Natural killer cell (primary cell): ENCODE data around the gene RMC1. TPM values are rescaled to one million over a fixed set of nuclear protein-coding genes. Genes with fewer than 3 reads are reported as not detected.
"Not testable (repeated sequence)": the region's sequence is repeated elsewhere in the genome, so short reads cannot be mapped to it uniquely, and the experiment has no call there.

Experiments
- ATAC-seq, 3 donors: fragments of 150-1000 bp in 2 of 3; fragments of 200-7000 bp in 1 of 3; cut with Tn5 transposase; 1 replicate in 1 of 3; 2 replicates in 2 of 3; pipeline ENCODE4 v1.10.0; 2021; ENCODE audit warnings: mild to moderate bottlenecking in 2 of 3, moderate library complexity in 2 of 3
- DNase-seq, 2 donors: peaks; one replicate each; pipeline versions ENCODE4 v3.0.0 to v3.0.0-alpha.2; 2013 to 2021; ENCODE audit warnings: mixed read lengths in 1 of 2
- H3K27ac ChIP-seq: one replicate; pipeline ENCODE4 v1.5.1; 2013; ENCODE audit warnings: mild to moderate bottlenecking, low read length
- H3K27me3 ChIP-seq: one replicate; pipeline ENCODE4 v1.6.1; 2013; ENCODE audit warnings: low read length; ENCODE audit not compliant: control insufficient read depth, insufficient read depth
- H3K36me3 ChIP-seq: one replicate; pipeline ENCODE4 v1.6.1; 2013; ENCODE audit warnings: low read length; ENCODE audit not compliant: control insufficient read depth, insufficient read depth
- H3K4me1 ChIP-seq: one replicate; pipeline ENCODE4 v1.6.1; 2013; ENCODE audit warnings: low read length; ENCODE audit not compliant: control insufficient read depth, insufficient read depth
- H3K4me3 ChIP-seq: one replicate; pipeline ENCODE4 v1.5.1; 2013; ENCODE audit warnings: low read length
- H3K9me3 ChIP-seq: one replicate; pipeline ENCODE4 v1.6.1; 2013; ENCODE audit warnings: low read length; ENCODE audit not compliant: control insufficient read depth, insufficient read depth
- H3K27ac Mint-ChIP-seq, 2 donors: one replicate each; pipeline ENCODE4 v1.8.0; 2022; ENCODE audit warnings: mild to moderate bottlenecking in 2 of 2, mixed read lengths in 2 of 2, moderate library complexity in 1 of 2
- H3K27me3 Mint-ChIP-seq, 2 donors: one replicate each; pipeline ENCODE4 v1.8.0; 2022; ENCODE audit warnings: low read depth in 2 of 2, mixed read lengths in 2 of 2
- H3K36me3 Mint-ChIP-seq: one replicate; pipeline ENCODE4 v1.8.0; 2022; ENCODE audit warnings: mixed read lengths
- H3K4me1 Mint-ChIP-seq, 2 donors: one replicate each; pipeline ENCODE4 v1.8.0; 2022; ENCODE audit warnings: mixed read lengths in 2 of 2
- H3K4me3 Mint-ChIP-seq: one replicate; pipeline ENCODE4 v1.8.0; 2022; ENCODE audit warnings: mild to moderate bottlenecking, moderate library complexity, mixed read lengths
- H3K9me3 Mint-ChIP-seq, 2 donors: one replicate each; pipeline ENCODE4 v1.8.0; 2022; ENCODE audit warnings: mixed read lengths in 2 of 2
- CTCF ChIP-seq: fragments of 200-600 bp; IDR thresholded peaks from one replicate; pipeline ENCODE4 v1.8.0; 2022; ENCODE audit warnings: antibody characterized with exemption
- WGBS: methylation state at CpG from one replicate; pipeline ENCODE4 v1.1.7; 2013; ENCODE audit warnings: missing lambda C conversion rate; ENCODE audit not compliant: insufficient coverage; 5-methylcytosine and 5-hydroxymethylcytosine counted together
- intact Hi-C: fragments of 100-400 bp; cut with micrococcal nuclease; formaldehyde crosslinking; loops from one replicate; pipeline ENCODE4 v1.14.2; 2022
- total RNA-seq, 4 donors: library from RNA; stranded (reverse); fragments of 120-200 nt in 1 of 4; gene quantifications; one replicate each; pipeline versions ENCODE4 v1.2.3 to v1.2.4, GENCODE V29; 2013 to 2022

The RMC1 gene
- total RNA-seq, 3 donors from 2014 or later (not counting 1 experiment from before 2014, with no cell fraction given) = 71.1 to 84.4 (median 77.2) TPM

DNA sequence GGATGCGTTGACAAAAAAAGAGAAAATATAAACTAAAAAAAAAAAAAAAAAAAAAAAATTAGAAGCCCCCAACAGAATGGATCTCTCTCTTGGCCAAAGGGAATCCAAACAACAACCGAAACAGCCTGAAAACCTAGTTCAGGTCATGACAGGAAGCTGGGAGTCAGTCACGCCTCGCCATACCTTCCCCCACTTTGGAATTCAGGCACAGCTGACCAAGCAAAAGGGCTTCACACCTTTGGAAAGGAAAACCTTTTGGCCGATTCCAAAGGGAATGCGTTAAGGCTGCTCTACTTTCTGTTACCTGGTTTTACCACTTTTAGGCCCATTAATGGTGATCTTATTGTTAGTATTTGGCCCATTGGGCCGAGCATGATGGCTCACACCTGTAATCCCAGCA is 17.9 kb upstream of the RMC1 start:
- Mint-ChIP-seq H3K4me1 (peaks cover 13 to 14% of the 10 kb centered on the region in 2 donors), H3K27me3 (no peaks in the 10 kb centered on the region), H3K4me3 (no peak overlapping the region), H3K27ac (no peak overlapping the region), H3K36me3 (no peaks in the 10 kb centered on the region), H3K9me3 (no peaks in the 10 kb centered on the region)
- no peaks in the 10 kb centered on the region for H3K9me3 ChIP-seq
- peaks cover 19% of the 10 kb centered on the region for H3K4me1 ChIP-seq
- DNase-seq (no peak), ATAC-seq (no peak)
- H3K4me3 ChIP-seq = no peak overlapping the region
- intact Hi-C loops = no loop called here
- H3K27ac ChIP-seq = no peak overlapping the region
- H3K36me3 ChIP-seq = peaks cover 23% of the 10 kb centered on the region
- no peak for TF ChIP-seq CTCF
- H3K27me3 ChIP-seq = no peaks in the 10 kb centered on the region
- WGBS = 98% methylated on average over 7 of the region's 7 CpGs

DNA sequence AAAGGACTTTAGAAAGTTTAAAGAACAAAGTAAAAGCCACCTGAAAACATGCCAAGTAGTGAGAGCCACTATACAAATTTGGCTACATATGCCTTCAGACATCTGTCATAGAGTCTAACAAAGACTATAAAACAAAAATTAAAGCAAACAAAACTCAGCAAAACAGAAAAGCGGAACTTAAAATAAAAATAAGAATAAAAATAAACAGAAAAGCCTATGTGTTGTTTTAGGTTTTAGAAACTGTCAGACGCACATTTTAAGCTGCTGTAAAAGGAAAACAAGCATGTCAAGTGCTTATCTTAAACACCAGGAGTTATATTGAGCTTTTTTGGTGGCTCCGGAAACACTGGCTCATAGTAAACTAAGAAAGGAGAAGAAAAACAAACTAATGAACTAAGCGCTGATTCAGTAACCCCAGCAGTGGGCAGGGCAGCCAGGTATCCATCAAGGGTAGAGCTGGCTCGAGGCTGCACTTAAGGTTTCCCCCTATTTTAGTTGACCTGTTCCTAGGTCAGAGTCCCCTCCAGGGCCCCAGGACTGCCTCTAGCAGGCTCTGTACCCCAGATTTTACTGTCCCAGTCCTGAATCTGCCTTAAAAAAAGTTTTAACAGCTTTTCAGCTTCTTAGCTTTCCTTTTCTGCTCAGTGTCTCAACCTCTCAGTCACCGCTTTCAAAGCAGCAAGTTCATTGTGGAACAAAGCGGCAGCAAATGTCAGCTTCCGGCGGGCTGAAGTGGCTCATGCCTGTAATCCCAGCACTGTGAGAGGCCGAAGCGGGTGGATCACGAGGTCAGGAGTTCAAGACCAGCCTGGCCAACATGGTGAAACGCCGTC is 15.4 kb upstream of the RMC1 start:
- H3K27ac ChIP-seq = peak overlapping the region; percentile 92
- Mint-ChIP-seq H3K4me1 (peaks cover 13 to 14% of the 10 kb centered on the region in 2 donors), H3K4me3 (peak overlapping the region; percentile 82), H3K36me3 (no peaks in the 10 kb centered on the region), H3K27me3 (no peaks in the 10 kb centered on the region), H3K27ac (peak overlapping the region; percentile 85 to 91), H3K9me3 (no peaks in the 10 kb centered on the region)
- peak; percentile 79 to 88 (median 83) for ATAC-seq
- no peaks in the 10 kb centered on the region for H3K27me3 ChIP-seq
- H3K36me3 ChIP-seq = peaks cover 4% of the 10 kb centered on the region
- intact Hi-C loops = no loop called here
- H3K4me1 ChIP-seq = peaks cover 15% of the 10 kb centered on the region
- H3K9me3 ChIP-seq = no peaks in the 10 kb centered on the region
- TF ChIP-seq CTCF = no peak
- WGBS = 8% methylated on average over 14 of the region's 14 CpGs
- DNase-seq = peak; percentile 47 to 61
- H3K4me3 ChIP-seq = peak overlapping the region; percentile 16

- H3K27me3 Mint-ChIP-seq, H3K27ac Mint-ChIP-seq, intact Hi-C loops: not testable (repeated sequence)
These were observed 13.7 kb upstream of the RMC1 start for GRCh38 chr18:23489586-23489985.

GRCh38 chr18:23493654-23494053 is 9.7 kb upstream of the RMC1 start:
- H3K4me3 Mint-ChIP-seq = no peak overlapping the region
- 89% methylated on average over 1 of the region's 1 CpG for WGBS
- no peaks in the 10 kb centered on the region for H3K9me3 Mint-ChIP-seq
- Histone ChIP-seq H3K36me3 (no peaks in the 10 kb centered on the region), H3K9me3 (no peaks in the 10 kb centered on the region), H3K27ac (no peak overlapping the region), H3K4me3 (no peak overlapping the region), H3K27me3 (no peaks in the 10 kb centered on the region), H3K4me1 (peaks cover 9% of the 10 kb centered on the region)
- ATAC-seq = no peak
- intact Hi-C loops = no loop called here
- peaks cover 7 to 8% of the 10 kb centered on the region in 2 donors for H3K4me1 Mint-ChIP-seq
- no peaks in the 10 kb centered on the region for H3K27me3 Mint-ChIP-seq
- H3K27ac Mint-ChIP-seq = no peak overlapping the region
- H3K36me3 Mint-ChIP-seq = no peaks in the 10 kb centered on the region
- no peak for TF ChIP-seq CTCF
- no peak for DNase-seq

More at GRCh38 chr18:23489586-23489985, 13.7 kb upstream of the RMC1 start:
- not testable (repeated sequence) for H3K9me3 Mint-ChIP-seq, DNase-seq, H3K36me3 Mint-ChIP-seq, H3K27me3 ChIP-seq, H3K4me3 ChIP-seq, H3K9me3 ChIP-seq, H3K36me3 ChIP-seq, ATAC-seq, H3K4me3 Mint-ChIP-seq
- Histone ChIP-seq H3K4me1 (peaks cover 15% of the 10 kb centered on the region), H3K27ac (peak overlapping the region; percentile 7)
- WGBS = 97% methylated on average over 5 of the region's 5 CpGs
- peaks cover 13 to 14% of the 10 kb centered on the region in 2 donors for H3K4me1 Mint-ChIP-seq
